IMR-90 (cell line): ENCODE data around the gene SPON1. TPM values are rescaled to one million over a fixed set of nuclear protein-coding genes. Genes with fewer than 3 reads are reported as not detected.
A peak's percentile ranks its signal among the peaks of the same experiment; 100 is the strongest.

Experiments used
- ATAC-seq: fragments of 200-7000 bp; cut with Tn5 transposase; 2 replicates; pipeline ENCODE4 v1.9.1; 2020; ENCODE audit warnings: low read depth, mild to moderate bottlenecking, moderate library complexity
- BruUV-seq: library from RNA; stranded (reverse); fragments of 400-500 nt; replicated peaks from 2 replicates; lab custom pipeline; 2021; lab: Mats Ljungman, UMichigan
- CTCF ChIA-PET: fragments of 300-600 bp; formaldehyde crosslinking; extraction: SDS; loops from one replicate; lab custom pipeline; 2021; ENCODE audit warnings: antibody characterized with exemption; lab: Yijun Ruan, JAX
- POLR2A ChIA-PET: fragments of 300-600 bp; sonication (Branson Sonifier 250); formaldehyde crosslinking; loops from one replicate; lab custom pipeline; 2022; ENCODE audit warnings: antibody characterized with exemption; ENCODE audit not compliant: unreplicated experiment; lab: Charles Lee
- DNase-seq: peaks from one replicate; pipeline ENCODE4 v3.0.0; 2013
- H2AFZ ChIP-seq: replicated peaks from 2 replicates; pipeline ENCODE3; 2013; ENCODE audit warnings: low read length, mild to moderate bottlenecking; ENCODE audit not compliant: poor library complexity
- H2AK5ac ChIP-seq: 2 replicates; pipeline ENCODE4 v1.6.1; 2013; ENCODE audit warnings: low read depth, low read length, inconsistent platforms
- H2AK9ac ChIP-seq: replicated peaks from 2 replicates; pipeline ENCODE3; 2013; ENCODE audit warnings: mild to moderate bottlenecking, low read depth, low read length, moderate library complexity; ENCODE audit not compliant: poor library complexity
- H2BK120ac ChIP-seq: 2 replicates; pipeline ENCODE4 v1.6.1; 2013; ENCODE audit warnings: low read depth, low read length, inconsistent platforms
- H2BK15ac ChIP-seq: 3 replicates; pipeline ENCODE4 v1.6.1; 2013; ENCODE audit warnings: low read depth, low read length, inconsistent platforms
- H2BK20ac ChIP-seq: 2 replicates; pipeline ENCODE4 v1.6.1; 2013; ENCODE audit warnings: low read depth, mild to moderate bottlenecking, inconsistent platforms, low read length, moderate library complexity
- H2BK5ac ChIP-seq: 2 replicates; pipeline ENCODE4 v1.6.1; 2013; ENCODE audit warnings: mild to moderate bottlenecking, low read depth, low read length, inconsistent platforms; ENCODE audit not compliant: poor library complexity, severe bottlenecking
- H3K14ac ChIP-seq: replicated peaks from 2 replicates; pipeline ENCODE4 v1.6.1; 2013; ENCODE audit warnings: low read depth, low read length, inconsistent platforms
- H3K18ac ChIP-seq: 2 replicates; pipeline ENCODE4 v1.6.1; 2013; ENCODE audit warnings: low read depth, low read length, control low read depth
- H3K23ac ChIP-seq: 2 replicates; pipeline ENCODE4 v1.6.1; 2013; ENCODE audit warnings: low read depth, low read length, inconsistent platforms
- H3K27ac ChIP-seq: 2 replicates; pipeline ENCODE4 v1.5.1; 2013; ENCODE audit warnings: mild to moderate bottlenecking, control low read depth, low read length; ENCODE audit not compliant: insufficient read depth
- H3K27me3 ChIP-seq: 2 replicates; pipeline ENCODE4 v1.6.1; 2013; ENCODE audit warnings: low read length; ENCODE audit not compliant: control insufficient read depth, insufficient read depth
- H3K36me3 ChIP-seq: 2 replicates; pipeline ENCODE4 v1.6.1; 2013; ENCODE audit warnings: low read length, mixed read lengths; ENCODE audit not compliant: control insufficient read depth, insufficient read depth
- H3K4ac ChIP-seq: 2 replicates; pipeline ENCODE4 v1.6.1; 2013; ENCODE audit warnings: low read depth, low read length, inconsistent platforms
- H3K4me1 ChIP-seq: 2 replicates; pipeline ENCODE4 v1.6.1; 2013; ENCODE audit warnings: low read length, mixed read lengths; ENCODE audit not compliant: control insufficient read depth, insufficient read depth
- H3K4me2 ChIP-seq: 2 replicates; pipeline ENCODE4 v1.6.1; 2013; ENCODE audit warnings: low read depth, mild to moderate bottlenecking, control low read depth, low read length, moderate library complexity
- H3K4me3 ChIP-seq: 2 replicates; pipeline ENCODE4 v1.5.1; 2013; ENCODE audit warnings: low read depth, mild to moderate bottlenecking, control low read depth, low read length, moderate library complexity; ENCODE audit not compliant: insufficient read depth
- H3K56ac ChIP-seq: 2 replicates; pipeline ENCODE4 v1.6.1; 2013; ENCODE audit warnings: low read length, inconsistent platforms; ENCODE audit not compliant: insufficient read depth; ENCODE audit errors: extremely low read depth
- H3K79me1 ChIP-seq, 2 experiments: 2 replicates each; pipeline ENCODE4 v1.6.1; 2013; ENCODE audit warnings: low read length in 2 of 2, inconsistent platforms in 1 of 2, low read depth in 1 of 2
- H3K9ac ChIP-seq: 2 replicates; pipeline ENCODE4 v1.6.1; 2013; ENCODE audit warnings: low read depth, low read length, control low read depth
- H3K9me1 ChIP-seq: 2 replicates; pipeline ENCODE4 v1.6.1; 2013; ENCODE audit warnings: low read length, inconsistent platforms; ENCODE audit not compliant: insufficient read depth
- H3K9me3 ChIP-seq: 2 replicates; pipeline ENCODE4 v1.6.1; 2013; ENCODE audit warnings: low read length; ENCODE audit not compliant: control insufficient read depth, insufficient read depth
- H4K20me1 ChIP-seq: 2 replicates; pipeline ENCODE4 v1.6.1; 2013; ENCODE audit warnings: low read length, inconsistent platforms; ENCODE audit not compliant: insufficient read depth
- H4K5ac ChIP-seq: 2 replicates; pipeline ENCODE4 v1.6.1; 2013; ENCODE audit warnings: mild to moderate bottlenecking, low read depth, low read length, control low read depth
- H4K8ac ChIP-seq, 2 experiments: 2 replicates each; pipeline ENCODE4 v1.6.1; 2013; ENCODE audit warnings: low read depth in 2 of 2, low read length in 2 of 2, control low read depth in 1 of 2, inconsistent platforms in 1 of 2
- H4K91ac ChIP-seq: 2 replicates; pipeline ENCODE4 v1.6.1; 2013; ENCODE audit warnings: low read depth, low read length, inconsistent platforms; ENCODE audit not compliant: insufficient read depth
- CEBPB ChIP-seq: IDR thresholded peaks from 2 replicates; pipeline ENCODE4 v1.6.1; 2012; ENCODE audit warnings: low read depth, low read length, improper control_type of control experiment
- RCOR1 ChIP-seq: IDR thresholded peaks from 2 replicates; pipeline ENCODE4 v1.6.1; 2012; ENCODE audit warnings: mild to moderate bottlenecking, low read length, improper control_type of control experiment; ENCODE audit not compliant: insufficient replicate concordance
- WGBS, 2 experiments: methylation state at CpG; one replicate each; pipeline versions ENCODE4 v1.1.5 to v1.1.7; 2013; ENCODE audit warnings: missing lambda C conversion rate in 2 of 2; ENCODE audit not compliant: insufficient read length in 1 of 2; ENCODE audit errors: extremely low coverage in 2 of 2; 5-methylcytosine and 5-hydroxymethylcytosine counted together
- dilution Hi-C: fragments of 300-500 bp; cut with HindIII; formaldehyde crosslinking; loops from one replicate; pipeline ENCODE4 v1.14.3; 2018; ENCODE audit warnings: low sequenced_read_pairs; ENCODE audit not compliant: unreplicated experiment
- in situ Hi-C: fragments of 300-500 bp; cut with MboI; formaldehyde crosslinking; loops from 3 replicates; pipeline ENCODE4 v1.14.3; 2019; ENCODE audit warnings: low sequenced_read_pairs, inconsistent platforms, mixed read lengths
- intact Hi-C: fragments of 100-400 bp; cut with micrococcal nuclease; formaldehyde crosslinking; loops from 2 replicates; pipeline ENCODE4 v1.10.0; 2022
- polyA plus RNA-seq, 3 experiments: library from polyadenylated mRNA; depleted of rRNA; stranded (reverse); fragments of >200 nt; gene quantifications; 2 replicates each; pipeline ENCODE4 v1.2.3, GENCODE V29; 2012; ENCODE audit warnings: low replicate concordance in 1 of 3
- total RNA-seq: library from RNA; depleted of rRNA; stranded (reverse); fragments of >200 nt; gene quantifications from 2 replicates; pipeline ENCODE4 v1.2.3, GENCODE V29; 2012

The SPON1 gene
- total and polyA plus RNA-seq, 2 of the 4 experiments (the other 2 are of a cell fraction): 0.62 to 0.72 TPM

GRCh38 chr11:14041565-14041964 lies 79.0 kb downstream of the SPON1 start:
- no peaks in the 10 kb centered on the region for H3K9me3 ChIP-seq
- no peak for TF ChIP-seq RCOR1
- 0 out of 2 replicates have a peak, but pooled peaks have one; percentile 23 for TF ChIP-seq CEBPB
- no peaks in the 10 kb centered on the region for H3K79me1 ChIP-seq
- H3K27ac ChIP-seq: no peak overlapping the region
- ChIA-PET POLR2A (no interaction called here), CTCF (interaction anchor here (0.7 to 1.0 kb wide), 2 partner anchors 58 to 90 kb away, joined by 3 read pairs; no protein-coding TSS in a partner anchor)
- no peak for DNase-seq
- no peak overlapping the region for H4K8ac ChIP-seq
- H3K4me3 ChIP-seq: no peak overlapping the region
- no peak overlapping the region for H3K18ac ChIP-seq
- in situ Hi-C loops (no loop called here), dilution Hi-C loops (no loop called here), intact Hi-C loops (loop anchor here (1.0 kb wide), 1 partner anchor 85 kb away; no protein-coding TSS in a partner anchor)
- no peak overlapping the region for H3K23ac ChIP-seq
- H4K20me1 ChIP-seq: no peaks in the 10 kb centered on the region
- no peak overlapping the region for H2BK5ac ChIP-seq
- H3K4me1 ChIP-seq: no peaks in the 10 kb centered on the region
- no peak overlapping the region for H2BK15ac ChIP-seq
- no peak for ATAC-seq
- H3K56ac ChIP-seq: no peak overlapping the region
- no peak overlapping the region for H4K5ac ChIP-seq
- H3K4ac ChIP-seq: no peak overlapping the region
- no peak overlapping the region for H2AK5ac ChIP-seq
- no peak overlapping the region for H2AFZ ChIP-seq
- no peak overlapping the region for H3K4me2 ChIP-seq
- no peak overlapping the region for H2BK20ac ChIP-seq
- no peaks in the 10 kb centered on the region for H3K36me3 ChIP-seq
- H2BK120ac ChIP-seq: no peak overlapping the region
- H3K9ac ChIP-seq: no peak overlapping the region
- H3K9me1 ChIP-seq: no peaks in the 10 kb centered on the region
- BruUV-seq: no TSS peak
- H3K27me3 ChIP-seq: peaks cover 12% of the 10 kb centered on the region
- no peak overlapping the region for H3K14ac ChIP-seq
- no peak overlapping the region for H2AK9ac ChIP-seq
- no CpG with 5 or more reads among the region's 4 CpGs for WGBS, 2 experiments
- no peak overlapping the region for H4K91ac ChIP-seq
